GM23338 (cell line): ENCODE data around the gene ILDR2. TPM values are rescaled to one million over a fixed set of nuclear protein-coding genes. Genes with fewer than 3 reads are reported as not detected.

Experiments used
- ATAC-seq: fragments of 200-7000 bp; cut with Tn5 transposase; 3 replicates; pipeline ENCODE4 v1.9.1; 2020
- DNase-seq: peaks from one replicate; pipeline ENCODE4 v3.0.0-alpha.2; 2015; ENCODE audit warnings: low spot score
- H2AFZ ChIP-seq: fragments of 200-600 bp; sonication (generic); 2 replicates; pipeline ENCODE4 v1.8.0; 2016; ENCODE audit warnings: antibody characterized with exemption, mild to moderate bottlenecking, moderate library complexity
- H3F3A ChIP-seq: fragments of 200-600 bp; sonication (generic); replicated peaks from 2 replicates; pipeline ENCODE4 v1.8.0; 2017; ENCODE audit warnings: antibody characterized with exemption, mixed run types, low read depth
- H3K27ac ChIP-seq: fragments of 200-600 bp; sonication (generic); 2 replicates; pipeline ENCODE4 v1.6.1; 2016; ENCODE audit warnings: low read depth
- H3K27me3 ChIP-seq: fragments of 200-600 bp; sonication (generic); 2 replicates; pipeline ENCODE4 v1.8.0; 2016; ENCODE audit warnings: mild to moderate bottlenecking, mixed run types, moderate library complexity; ENCODE audit not compliant: insufficient read depth
- H3K36me3 ChIP-seq: fragments of 200-600 bp; sonication (generic); 2 replicates; pipeline ENCODE4 v1.8.0; 2016; ENCODE audit warnings: mild to moderate bottlenecking; ENCODE audit not compliant: insufficient read depth
- H3K4me1 ChIP-seq: fragments of 200-600 bp; sonication (generic); 2 replicates; pipeline ENCODE4 v1.8.0; 2016; ENCODE audit warnings: mild to moderate bottlenecking, moderate library complexity; ENCODE audit not compliant: insufficient read depth
- H3K4me2 ChIP-seq: fragments of 200-600 bp; sonication (generic); 2 replicates; pipeline ENCODE4 v1.7.1; 2017; ENCODE audit warnings: mixed run types
- H3K4me3 ChIP-seq: fragments of 200-600 bp; sonication (generic); 2 replicates; pipeline ENCODE4 v1.6.1; 2016; ENCODE audit warnings: mixed run types
- H3K79me2 ChIP-seq: fragments of 200-600 bp; sonication (generic); replicated peaks from 2 replicates; pipeline ENCODE4 v1.8.0; 2017; ENCODE audit warnings: mild to moderate bottlenecking; ENCODE audit not compliant: insufficient read depth
- H3K9me2 ChIP-seq: fragments of 200-600 bp; sonication (generic); 2 replicates; pipeline ENCODE4 v1.8.0; 2017; ENCODE audit not compliant: insufficient read depth
- H4K20me1 ChIP-seq: fragments of 200-600 bp; sonication (generic); replicated peaks from 2 replicates; pipeline ENCODE4 v1.8.0; 2017; ENCODE audit warnings: mild to moderate bottlenecking; ENCODE audit not compliant: insufficient read depth
- H3K27ac Mint-ChIP-seq: 2 replicates; pipeline ENCODE4 v1.8.0; 2020; ENCODE audit warnings: inconsistent platforms, mild to moderate bottlenecking, moderate library complexity, mixed read lengths
- H3K27me3 Mint-ChIP-seq: 3 replicates; pipeline ENCODE4 v1.8.0; 2022; ENCODE audit warnings: low read depth, mild to moderate bottlenecking, moderate library complexity, mixed read lengths, inconsistent platforms; ENCODE audit not compliant: insufficient read depth, poor library complexity
- H3K36me3 Mint-ChIP-seq: 3 replicates; pipeline ENCODE4 v1.8.0; 2021; ENCODE audit warnings: low read depth, mild to moderate bottlenecking, inconsistent platforms, moderate library complexity, mixed read lengths
- H3K4me1 Mint-ChIP-seq: 3 replicates; pipeline ENCODE4 v1.8.0; 2020; ENCODE audit warnings: mild to moderate bottlenecking, inconsistent platforms, mixed read lengths
- H3K4me3 Mint-ChIP-seq: 3 replicates; pipeline ENCODE4 v1.8.0; 2021; ENCODE audit warnings: moderate library complexity, mild to moderate bottlenecking, inconsistent platforms, mixed read lengths
- H3K9me3 Mint-ChIP-seq: 3 replicates; pipeline ENCODE4 v1.8.0; 2020; ENCODE audit warnings: moderate library complexity, mild to moderate bottlenecking, inconsistent platforms, mixed read lengths
- CREB1 ChIP-seq: fragments of 250-450 bp; sonication (Bioruptor Pico); IDR thresholded peaks from 2 replicates; pipeline ENCODE4 v1.5.0; 2020; ENCODE audit warnings: low read depth, mild to moderate bottlenecking, moderate library complexity
- CTCF ChIP-seq, 2 experiments: fragments of 200-600 bp in 1 of 2; sonication (generic) in 1 of 2; conservative IDR thresholded peaks; 2 replicates each; pipeline versions ENCODE4 v1.5.1 to v1.6.1; 2016 to 2017; ENCODE audit warnings: antibody characterized with exemption in 2 of 2, low read depth in 2 of 2, mild to moderate bottlenecking in 2 of 2, moderate library complexity in 1 of 2
- ETS1 ChIP-seq: IDR thresholded peaks from 2 replicates; pipeline ENCODE4 v1.6.1; 2016; ENCODE audit warnings: antibody characterized with exemption
- EZH2 ChIP-seq: fragments of 200-600 bp; sonication (generic); IDR thresholded peaks from one replicate; pipeline ENCODE4 v1.8.0; 2017; ENCODE audit warnings: antibody characterized with exemption, mild to moderate bottlenecking, low read depth; ENCODE audit not compliant: unreplicated experiment
- EZH2phosphoT487 ChIP-seq: fragments of 200-600 bp; sonication (generic); IDR thresholded peaks from one replicate; pipeline ENCODE4 v1.8.1; 2018; ENCODE audit warnings: antibody characterized with exemption; ENCODE audit not compliant: unreplicated experiment
- JUNB ChIP-seq: IDR thresholded peaks from one replicate; pipeline ENCODE4 v1.6.1; 2016; ENCODE audit warnings: antibody characterized with exemption; ENCODE audit not compliant: unreplicated experiment
- NANOG ChIP-seq: IDR thresholded peaks from 2 replicates; pipeline ENCODE4 v1.6.1; 2016; ENCODE audit warnings: antibody characterized with exemption, borderline replicate concordance
- POLR2AphosphoS5 ChIP-seq: IDR thresholded peaks from 2 replicates; pipeline ENCODE4 v1.6.1; 2016; ENCODE audit warnings: antibody characterized with exemption, low read depth
- REST ChIP-seq: IDR thresholded peaks from one replicate; pipeline ENCODE4 v1.6.1; 2018; ENCODE audit warnings: antibody characterized with exemption; ENCODE audit not compliant: unreplicated experiment
- STAT1 ChIP-seq: IDR thresholded peaks from one replicate; pipeline ENCODE4 v1.6.1; 2016; ENCODE audit warnings: antibody characterized with exemption; ENCODE audit not compliant: unreplicated experiment
- ZNF114 ChIP-seq: fragments of 250-450 bp; sonication (Bioruptor Pico); IDR thresholded peaks from 2 replicates; pipeline ENCODE4 v1.5.0; 2020; ENCODE audit warnings: mild to moderate bottlenecking, moderate library complexity
- ZNF331 ChIP-seq: fragments of 250-450 bp; sonication (Bioruptor Pico); IDR thresholded peaks from 2 replicates; pipeline ENCODE4 v1.5.0; 2020; ENCODE audit warnings: low read depth, mild to moderate bottlenecking, moderate library complexity
- ZNF462 ChIP-seq: fragments of 250-450 bp; sonication (Bioruptor Pico); IDR thresholded peaks from 2 replicates; pipeline ENCODE4 v1.5.0; 2020; ENCODE audit warnings: mild to moderate bottlenecking, moderate library complexity
- polyA plus RNA-seq: library from polyadenylated mRNA; unstranded; fragments of >200 nt; fragmentation: Nextera tagmentation; extraction: Ambion mirVana; gene quantifications from 2 replicates; pipeline ENCODE4 v1.2.1, GENCODE V29; 2016
- total RNA-seq: library from RNA; depleted of rRNA; stranded (reverse); fragments of >200 nt; shearing (Covaris generic); gene quantifications from 2 replicates; pipeline ENCODE4 v1.2.3, GENCODE V29; 2014

The ILDR2 gene
- total and polyA plus RNA-seq, 2 experiments from 2014 or later = 0.27 to 2.4 TPM

- ATAC-seq = no peak
- Histone ChIP-seq H3K4me3 (no peak overlapping the region), H4K20me1 (no peaks in the 10 kb centered on the region), H3K4me2 (no peak overlapping the region), H3K9me2 (no peaks in the 10 kb centered on the region), H3K4me1 (peaks cover 5% of the 10 kb centered on the region; the same call in 1 of the 2 replicates), H3K79me2 (no peaks in the 10 kb centered on the region), H3K27ac (no peak overlapping the region), H3F3A (no peaks in the 10 kb centered on the region), H2AFZ (no peak overlapping the region), H3K36me3 (no peaks in the 10 kb centered on the region), H3K27me3 (no peaks in the 10 kb centered on the region)
- H3K4me3 Mint-ChIP-seq = no peak overlapping the region
- H3K9me3 Mint-ChIP-seq = peaks cover 5% of the 10 kb centered on the region
- no peak overlapping the region for H3K27ac Mint-ChIP-seq
- no peak for DNase-seq
- H3K36me3 Mint-ChIP-seq = peaks cover 5% of the 10 kb centered on the region; the same call in 2 of the 3 replicates
- peaks cover 11% of the 10 kb centered on the region for H3K27me3 Mint-ChIP-seq
- TF ChIP-seq STAT1 (no peak), JUNB (no peak), ZNF331 (CRISPR knock-in tag) (no peak), EZH2 (no peak), ZNF114 (CRISPR knock-in tag) (no peak), REST (no peak), POLR2AphosphoS5 (no peak), ETS1 (no peak), NANOG (no peak), CREB1 (CRISPR knock-in tag) (no peak), EZH2phosphoT487 (no peak), CTCF (conservative IDR thresholded peaks at IDR 0.05; ENCODE audit: low read depth in 2 of 2) (no peak), ZNF462 (CRISPR knock-in tag) (no peak)
- H3K4me1 Mint-ChIP-seq = no peaks in the 10 kb centered on the region
Measured at GRCh38 chr1:166905900-166906299, 69.4 kb downstream of the ILDR2 start.
